NCI-H187 (cell line): ENCODE results near the gene ZNF354B.

Source experiments
- DNase-seq, 2 experiments: peaks; one replicate each; lab custom pipeline; 2025; lab: John Stamatoyannopoulos, UW

Gene ZNF354B

DNA sequence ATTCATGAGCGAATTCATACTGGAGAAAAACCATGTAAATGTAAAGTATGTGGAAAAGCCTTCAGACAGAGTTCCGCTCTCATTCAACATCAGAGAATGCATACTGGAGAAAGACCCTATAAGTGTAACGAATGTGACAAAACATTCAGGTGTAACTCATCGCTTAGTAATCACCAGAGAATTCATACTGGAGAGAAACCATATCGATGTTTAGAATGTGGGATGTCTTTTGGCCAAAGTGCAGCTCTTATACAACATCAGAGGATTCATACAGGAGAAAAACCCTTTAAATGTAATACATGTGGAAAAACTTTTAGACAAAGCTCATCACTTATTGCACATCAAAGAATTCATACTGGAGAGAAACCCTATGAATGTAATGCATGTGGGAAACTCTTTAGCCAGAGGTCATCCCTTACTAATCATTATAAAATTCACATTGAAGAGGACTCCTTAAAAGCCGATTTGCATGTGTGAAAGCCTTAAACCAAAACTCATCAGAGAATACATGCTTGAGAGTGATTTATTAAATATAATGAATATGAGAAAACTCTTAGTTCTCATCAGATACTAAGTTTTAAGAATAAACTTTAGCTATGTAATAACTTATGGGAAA is 24.2 kb downstream of the ZNF354B start:
- no peak for DNase-seq

GRCh38 chr5:178895615-178896571 is 36.1 kb downstream of the ZNF354B start, which contains the start of gene ZFP2:
TSS of gene ZFP2 (plus strand) at chr5:178895913. CDS start at chr5:178931314, 35,401 bp downstream.
- DNase-seq = no peak

DNA sequence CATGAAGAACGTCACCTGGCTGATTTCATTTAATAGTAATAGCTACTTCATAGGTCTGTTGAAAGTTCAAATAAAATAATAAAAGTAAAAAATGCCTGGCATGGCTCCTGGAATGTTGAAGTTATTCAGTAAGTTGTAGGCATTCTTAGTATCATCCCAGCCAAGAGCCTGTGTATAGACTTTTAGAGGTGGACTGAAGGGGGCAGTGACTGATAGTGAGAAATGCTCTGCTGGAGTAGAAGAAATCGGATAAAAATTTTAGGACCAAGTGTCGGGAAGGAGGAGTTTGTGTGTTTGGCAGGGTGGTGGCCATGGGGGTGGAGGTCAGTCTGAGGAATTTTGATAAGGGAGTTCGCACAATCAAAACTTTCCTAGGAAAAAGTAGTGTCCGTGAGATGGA is 39.5 kb downstream of the ZNF354B start:
- DNase-seq = no peak

- no peak for DNase-seq
Measured at GRCh38 chr5:178902849-178903248, 43.1 kb downstream of the ZNF354B start.

GRCh38 chr5:178931846-178932760 is 72.3 kb downstream of the ZNF354B start:
- DNase-seq = no peak
